Common myeloid progenitor, CD34-positive (primary cell): ENCODE measurements around the gene TARM1.
"Not testable (repeated sequence)": the region's sequence is repeated elsewhere in the genome, so short reads cannot be mapped to it uniquely, and the experiment has no call there.

Source experiments
- CTCF ChIA-PET: fragments of 350-600 bp; sonication (Branson Sonifier 250); formaldehyde crosslinking; loops from one replicate; lab custom pipeline; 2021; ENCODE audit warnings: antibody characterized with exemption; lab: Charles Lee
- POLR2A ChIA-PET: fragments of 350-600 bp; sonication (Branson Sonifier 250); formaldehyde crosslinking; loops from one replicate; lab custom pipeline; 2021; ENCODE audit warnings: antibody characterized with exemption; lab: Charles Lee
- DNase-seq, 3 donors: peaks; one replicate each; pipeline versions ENCODE4 v3.0.0 to v3.0.0-alpha.2; 2013
- H3K27ac ChIP-seq, 2 experiments: 1 replicate in 1 of 2; 2 replicates in 1 of 2; pipeline ENCODE4 v1.7.0; 2013; ENCODE audit warnings: inconsistent platforms in 2 of 2, low read length in 2 of 2, mild to moderate bottlenecking in 2 of 2, low read depth in 1 of 2, moderate library complexity in 1 of 2; ENCODE audit not compliant: severe bottlenecking in 2 of 2, insufficient read depth in 1 of 2, poor library complexity in 1 of 2
- H3K27me3 ChIP-seq, 5 experiments: replicated peaks in 2 of 5; 1 replicate in 3 of 5; 2 replicates in 2 of 5; pipeline versions ENCODE4 v1.6.1 to v1.7.0; 2013; ENCODE audit warnings: low read length in 4 of 5, mild to moderate bottlenecking in 2 of 5, moderate library complexity in 2 of 5, inconsistent platforms in 1 of 5; ENCODE audit not compliant: insufficient read depth in 5 of 5, control insufficient read depth in 4 of 5
- H3K36me3 ChIP-seq, 4 experiments: 1 replicate in 2 of 4; 2 replicates in 2 of 4; pipeline versions ENCODE4 v1.6.1 to v1.7.0; 2013; ENCODE audit warnings: low read length in 3 of 4, control low read depth in 1 of 4, mild to moderate bottlenecking in 1 of 4; ENCODE audit not compliant: control insufficient read depth in 4 of 4, insufficient read depth in 4 of 4
- H3K4me1 ChIP-seq, 4 experiments: 1 replicate in 3 of 4; 2 replicates in 1 of 4; pipeline versions ENCODE4 v1.6.1 to v1.7.1; 2013; ENCODE audit warnings: low read length in 3 of 4, mild to moderate bottlenecking in 3 of 4, control low read depth in 1 of 4, inconsistent platforms in 1 of 4, moderate library complexity in 1 of 4; ENCODE audit not compliant: control insufficient read depth in 4 of 4, insufficient read depth in 4 of 4; ENCODE audit errors: control extremely low read depth in 1 of 4
- H3K4me3 ChIP-seq, 7 experiments: 1 replicate in 4 of 7; 2 replicates in 3 of 7; pipeline versions ENCODE4 v1.5.1 to v1.7.0; 2013; ENCODE audit warnings: mild to moderate bottlenecking in 7 of 7, low read length in 6 of 7, moderate library complexity in 6 of 7, inconsistent platforms in 2 of 7, low read depth in 2 of 7, control low read depth in 1 of 7; ENCODE audit not compliant: insufficient read depth in 4 of 7, control insufficient read depth in 1 of 7; ENCODE audit errors: extremely low read depth in 1 of 7
- H3K9me3 ChIP-seq, 5 experiments: 1 replicate in 4 of 5; 2 replicates in 1 of 5; pipeline versions ENCODE4 v1.6.1 to v1.7.1; 2013; ENCODE audit warnings: low read length in 4 of 5, mild to moderate bottlenecking in 2 of 5, inconsistent platforms in 1 of 5, low read depth in 1 of 5, moderate library complexity in 1 of 5; ENCODE audit not compliant: control insufficient read depth in 4 of 5, insufficient read depth in 2 of 5; ENCODE audit errors: control extremely low read depth in 1 of 5
- WGBS: methylation state at CpG from one replicate; pipeline ENCODE4 v1.1.5; 2013; ENCODE audit not compliant: insufficient coverage; 5-methylcytosine and 5-hydroxymethylcytosine counted together

TARM1 gene

GRCh38 chr19:54099903-54100255 is 18.7 kb upstream of the TARM1 start:
- peaks cover 0 to 35% (median 33%) of the 10 kb centered on the region in 4 experiments for H3K4me1 ChIP-seq
- CTCF ChIA-PET = interaction anchor here (1.0 kb wide), 1 partner anchor 10 kb away, joined by 3 read pairs; no protein-coding TSS in a partner anchor
- POLR2A ChIA-PET, DNase-seq, H3K9me3 ChIP-seq, H3K36me3 ChIP-seq, H3K27ac ChIP-seq: not testable (repeated sequence)
- peak overlapping the region in 1 of 7 experiments; percentile 34 for H3K4me3 ChIP-seq
- H3K27me3 ChIP-seq = peaks cover 0 to 14% (median 0%) of the 10 kb centered on the region in 5 experiments
- WGBS = 84% methylated on average over 8 of the region's 9 CpGs

- DNase-seq = no peak
- peaks cover 0 to 16% (median 0%) of the 10 kb centered on the region in 5 experiments for H3K27me3 ChIP-seq
- WGBS = 93% methylated on average over 9 of the region's 12 CpGs
- H3K36me3 ChIP-seq = no peaks in the 10 kb centered on the region
- no peaks in the 10 kb centered on the region for H3K9me3 ChIP-seq
- no peak overlapping the region for H3K4me3 ChIP-seq
- ChIA-PET POLR2A (no interaction called here), CTCF (interaction anchor here (1.0 to 1.5 kb wide), 3 partner anchors 10 to 76 kb away, joined by 3 to 4 read pairs (median 3); no protein-coding TSS in a partner anchor)
- H3K4me1 ChIP-seq = peaks cover 0 to 41% (median 38%) of the 10 kb centered on the region in 4 experiments
- no peak overlapping the region for H3K27ac ChIP-seq
Measured at GRCh38 chr19:54099190-54099902, 18.2 kb upstream of the TARM1 start.

GRCh38 chr19:54096617-54097106 is 15.5 kb upstream of the TARM1 start:
- POLR2A ChIA-PET = no interaction called here

GRCh38 chr19:54095859-54096616 is 14.9 kb upstream of the TARM1 start:
- H3K27me3 ChIP-seq = peaks cover 0 to 16% (median 3%) of the 10 kb centered on the region in 5 experiments
- POLR2A ChIA-PET, H3K9me3 ChIP-seq, H3K27ac ChIP-seq, H3K36me3 ChIP-seq: not testable (repeated sequence)
- WGBS = under 1% methylated on average over 38 of the region's 46 CpGs
- CTCF ChIA-PET = interaction anchor here (1.0 to 1.4 kb wide), 3 partner anchors 13 to 213 kb away, joined by 3 to 4 read pairs (median 3); partner anchors contain the start of genes PRPF31 and TFPT
- DNase-seq = peak; percentile 50 to 73 (median 56)
- peak overlapping the region in 5 of 7 experiments; percentile 16 to 72 (median 60) for H3K4me3 ChIP-seq
- peaks cover 2 to 34% (median 30%) of the 10 kb centered on the region in 4 experiments for H3K4me1 ChIP-seq

More at GRCh38 chr19:54096617-54097106, 15.5 kb upstream of the TARM1 start:
- Histone ChIP-seq H3K4me1 (peaks cover 2 to 34% (median 30%) of the 10 kb centered on the region in 4 experiments), H3K27ac (no peak overlapping the region), H3K36me3 (no peaks in the 10 kb centered on the region), H3K27me3 (peaks cover 0 to 16% (median 0%) of the 10 kb centered on the region in 5 experiments), H3K9me3 (no peaks in the 10 kb centered on the region), H3K4me3 (peak overlapping the region in 4 of 7 experiments; percentile 27 to 72 (median 60))
- CTCF ChIA-PET = interaction anchor here (0.6 to 1.4 kb wide), 4 partner anchors 12 to 304 kb away, joined by 3 read pairs; no protein-coding TSS in a partner anchor
- peak; percentile 37 to 57 (median 42) for DNase-seq
- 3% methylated on average over 11 of the region's 14 CpGs for WGBS

GRCh38 chr19:54095136-54095858 is 14.1 kb upstream of the TARM1 start:
- Histone ChIP-seq H3K27me3 (peaks cover 0 to 16% (median 3%) of the 10 kb centered on the region in 5 experiments), H3K9me3 (no peaks in the 10 kb centered on the region), H3K36me3 (no peaks in the 10 kb centered on the region), H3K4me1 (peaks cover 2 to 32% (median 27%) of the 10 kb centered on the region in 4 experiments), H3K4me3 (peak overlapping the region in 3 of 7 experiments; percentile 16 to 60 (median 52)), H3K27ac (no peak overlapping the region)
- WGBS = 82% methylated on average over 20 of the region's 22 CpGs
- no peak for DNase-seq
- ChIA-PET POLR2A (no interaction called here), CTCF (interaction anchor here (1.2 to 1.4 kb wide), 2 partner anchors 20 to 71 kb away, joined by 4 to 5 read pairs; partner anchors contain the start of genes PRPF31 and TFPT)

- peaks cover 2 to 32% (median 27%) of the 10 kb centered on the region in 4 experiments for H3K4me1 ChIP-seq
- peak overlapping the region in 3 of 7 experiments; percentile 8 to 16 (median 11) for H3K4me3 ChIP-seq
- H3K9me3 ChIP-seq = no peaks in the 10 kb centered on the region
- H3K27ac ChIP-seq = no peak overlapping the region
- DNase-seq = peak; percentile 38 to 80 (median 79)
- ChIA-PET CTCF (interaction anchor here (1.2 to 1.4 kb wide), 2 partner anchors 20 to 70 kb away, joined by 4 to 5 read pairs; partner anchors contain the start of genes PRPF31 and TFPT), POLR2A (no interaction called here)
- WGBS = 40% methylated on average over 16 of the region's 17 CpGs
- H3K36me3 ChIP-seq = no peaks in the 10 kb centered on the region
- H3K27me3 ChIP-seq = peaks cover 0 to 16% (median 3%) of the 10 kb centered on the region in 5 experiments
Measured at GRCh38 chr19:54094426-54095000, 13.3 kb upstream of the TARM1 start.
